ENCODE data around the gene TOP1.

The TOP1 gene

GRCh38 chr20:41046716-41047115, 18.1 kb downstream of the TOP1 start:
- no peak for TF ChIP-seq CTCF (IDR thresholded peaks at IDR 0.05; ENCODE audit: control extremely low read depth, extremely low read depth, low read depth, missing control alignments)
- POLR2A ChIA-PET = interaction anchor here (0.6 to 1.2 kb wide), 2 partner anchors 15 to 88 kb away, joined by 3 read pairs; no protein-coding TSS in a partner anchor
- no peak for DNase-seq (ENCODE audit: extremely low spot score)
- CTCF ChIA-PET = interaction anchor here (0.6 to 4.2 kb wide), 10 partner anchors 10 to 361 kb away, joined by 3 to 24 read pairs (median 4); no protein-coding TSS in a partner anchor

GRCh38 chr20:41047279-41047974, 18.8 kb downstream of the TOP1 start:
- no peak for DNase-seq (ENCODE audit: extremely low spot score)
- CTCF ChIA-PET = interaction anchor here (0.6 to 4.2 kb wide), 10 partner anchors 10 to 361 kb away, joined by 3 to 24 read pairs (median 4); no protein-coding TSS in a partner anchor
- POLR2A ChIA-PET = interaction anchor here (0.6 to 1.2 kb wide), 2 partner anchors 15 to 88 kb away, joined by 3 read pairs; no protein-coding TSS in a partner anchor
- no peak for TF ChIP-seq CTCF (IDR thresholded peaks at IDR 0.05; ENCODE audit: control extremely low read depth, extremely low read depth, low read depth, missing control alignments)

- ChIA-PET CTCF (interaction anchor here (0.8 to 4.2 kb wide), 8 partner anchors 10 to 58 kb away, joined by 3 to 24 read pairs (median 4); no protein-coding TSS in a partner anchor), POLR2A (no interaction called here)
- DNase-seq (ENCODE audit: extremely low spot score) = peak; percentile 35
- TF ChIP-seq CTCF (IDR thresholded peaks at IDR 0.05; ENCODE audit: control extremely low read depth, extremely low read depth, low read depth, missing control alignments) = no peak
Observed at GRCh38 chr20:41047975-41048305, 19.3 kb downstream of the TOP1 start.

- POLR2A ChIA-PET = no interaction called here
- TF ChIP-seq CTCF (IDR thresholded peaks at IDR 0.05; ENCODE audit: control extremely low read depth, extremely low read depth, low read depth, missing control alignments) = no peak
- DNase-seq (ENCODE audit: extremely low spot score) = no peak
- CTCF ChIA-PET = interaction anchor here (0.9 to 4.2 kb wide), 5 partner anchors 9 to 67 kb away, joined by 3 to 24 read pairs (median 4); no protein-coding TSS in a partner anchor
Observed at GRCh38 chr20:41048461-41049301, 20.1 kb downstream of the TOP1 start.

- CTCF ChIA-PET = interaction anchor here (1.1 to 1.6 kb wide), 4 partner anchors 9 to 124 kb away, joined by 3 to 4 read pairs (median 3); no protein-coding TSS in a partner anchor
- no peak for TF ChIP-seq CTCF (IDR thresholded peaks at IDR 0.05; ENCODE audit: control extremely low read depth, extremely low read depth, low read depth, missing control alignments)
- no peak for DNase-seq (ENCODE audit: extremely low spot score)
- POLR2A ChIA-PET = no interaction called here
Observed at GRCh38 chr20:41049451-41049850, 20.8 kb downstream of the TOP1 start.

- ChIA-PET POLR2A (no interaction called here), CTCF (interaction anchor here (1.2 to 1.6 kb wide), 4 partner anchors 10 to 123 kb away, joined by 3 to 9 read pairs (median 3); no protein-coding TSS in a partner anchor)
- TF ChIP-seq CTCF (IDR thresholded peaks at IDR 0.05; ENCODE audit: control extremely low read depth, extremely low read depth, low read depth, missing control alignments) = no peak
- no peak for DNase-seq (ENCODE audit: extremely low spot score)
Observed at GRCh38 chr20:41050361-41051008, 21.9 kb downstream of the TOP1 start.
